HS-27A (cell line): Measurements from ENCODE around the gene BRME1.
A peak's percentile ranks its signal among the peaks of the same experiment; 100 is the strongest.

Source experiments
- DNase-seq: peaks from one replicate; pipeline ENCODE4 v3.0.0-alpha.2; 2012; ENCODE audit warnings: low read depth, missing footprints

The BRME1 gene

DNA sequence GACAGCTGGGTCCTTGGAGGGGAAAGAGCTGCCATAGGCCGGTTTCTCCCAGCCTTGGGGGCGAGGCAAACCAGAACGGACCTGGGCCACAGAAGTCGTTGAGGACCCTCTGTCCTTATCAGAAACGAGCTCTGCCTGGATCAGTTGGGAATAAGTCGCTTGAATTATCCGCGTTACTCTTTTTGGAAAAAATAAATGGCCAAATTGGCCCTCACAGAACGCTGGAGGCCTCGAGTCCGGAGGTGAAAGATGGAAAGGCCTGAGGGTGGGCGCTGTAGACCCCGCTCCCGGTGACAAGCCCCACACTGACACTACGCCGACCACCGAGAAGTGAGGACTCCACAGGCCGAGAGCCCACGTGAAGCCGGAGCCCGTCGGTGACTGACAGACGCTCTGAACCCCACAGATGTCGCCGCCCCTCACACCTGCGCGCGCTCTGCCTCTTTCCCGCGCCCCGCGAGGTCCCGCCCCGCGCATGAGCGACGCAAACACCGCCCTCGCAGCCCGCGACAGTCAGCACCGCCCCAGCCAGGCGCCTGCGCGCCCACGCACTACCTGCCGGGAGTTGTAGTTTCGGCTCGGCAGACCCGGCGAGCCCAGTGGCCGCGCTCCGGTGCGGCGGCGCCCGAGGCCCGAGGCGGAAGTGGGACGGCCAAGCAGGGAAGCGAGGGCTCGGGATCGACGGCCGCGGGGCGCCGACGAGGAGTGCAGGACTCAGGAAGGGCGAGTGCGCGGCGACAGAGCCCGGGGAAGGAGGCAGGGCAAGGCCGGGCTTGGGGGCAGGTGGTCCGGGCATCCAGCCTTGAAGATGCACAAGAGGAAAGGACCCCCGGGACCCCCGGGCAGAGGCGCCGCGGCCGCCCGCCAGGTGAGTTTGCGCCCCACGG is at the start of gene BRME1, which contains the start of gene CC2D1A:
TSS of gene BRME1 (minus strand) at position 484 of the 887 bp plus-strand sequence. CDS start 1,225 bp downstream, outside the sequence.
TSS of gene CC2D1A (plus strand) at position 568 of the 887 bp plus-strand sequence. CDS start at position 809, 241 bp downstream.
- peak; percentile 52 for DNase-seq

GRCh38 chr19:13954185-13954584 is 48.3 kb upstream of the BRME1 start:
- DNase-seq, result no peak

DNA sequence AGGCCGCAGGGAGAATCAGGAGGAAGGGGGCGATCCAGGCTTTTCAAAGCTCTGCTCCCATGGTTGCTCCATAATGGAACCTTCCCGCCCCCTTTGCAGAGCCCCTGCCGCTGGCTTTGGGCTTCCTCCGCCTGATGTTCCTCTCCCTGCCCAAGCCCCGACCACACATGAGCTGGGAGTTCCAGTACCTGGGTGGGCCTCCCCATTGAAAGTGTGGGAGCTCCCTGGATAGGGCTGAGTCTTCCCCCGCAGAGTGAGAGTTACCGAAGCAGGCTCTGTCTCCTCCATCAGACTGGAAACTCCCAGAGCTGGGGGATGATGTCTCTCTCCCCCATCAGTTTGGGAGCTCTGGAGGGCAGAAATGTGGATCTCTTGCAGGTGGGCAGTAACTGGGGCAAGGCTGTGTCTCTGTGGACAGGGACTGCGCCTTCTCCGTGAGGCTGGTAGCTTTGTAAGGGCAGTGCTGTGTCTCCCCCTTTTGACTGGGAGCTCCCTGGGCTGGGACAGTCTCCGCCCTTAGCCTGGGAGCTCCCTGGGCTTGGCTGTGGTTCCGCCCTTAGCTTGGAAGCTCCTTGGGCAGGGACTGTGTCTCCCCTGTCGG is 47.1 kb upstream of the BRME1 start:
- DNase-seq, result no peak

DNA sequence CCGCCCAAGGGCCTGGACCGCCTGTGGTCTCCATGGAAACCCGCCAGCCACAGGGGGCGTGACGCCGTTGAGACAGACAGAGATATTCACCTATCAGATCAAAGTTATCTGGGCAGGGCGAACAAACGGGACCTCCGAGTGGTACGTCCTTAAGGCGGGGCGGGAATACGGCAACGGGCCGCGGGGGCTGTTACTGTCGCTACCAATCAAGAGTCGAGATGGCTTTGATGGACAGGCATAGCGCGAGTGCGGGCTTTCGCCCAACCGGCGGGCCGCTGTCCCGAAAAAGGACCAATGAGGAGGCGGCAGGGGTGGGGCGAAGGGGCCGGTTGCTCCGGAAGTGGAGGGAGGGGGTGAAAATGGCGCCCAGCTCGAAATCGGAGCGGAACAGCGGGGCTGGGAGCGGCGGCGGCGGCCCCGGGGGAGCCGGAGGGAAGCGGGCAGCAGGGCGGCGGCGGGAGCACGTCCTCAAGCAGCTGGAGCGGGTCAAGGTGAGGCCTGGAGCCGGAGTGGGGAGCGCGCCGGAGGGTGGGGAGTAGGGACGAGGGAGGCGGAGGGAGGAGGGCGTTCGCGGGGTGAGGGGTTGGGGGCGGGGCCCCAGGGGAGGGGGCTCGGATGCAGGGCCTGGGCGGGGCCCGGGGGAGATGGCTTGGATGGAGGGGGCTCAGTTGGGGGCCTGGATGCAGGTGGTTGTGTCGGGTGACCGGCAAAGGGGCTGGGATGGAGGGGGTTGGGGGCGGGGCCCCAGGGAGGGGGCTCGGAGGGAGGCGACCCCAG is 46.4 kb upstream of the BRME1 start, which contains the start of gene DCAF15:
TSS of gene DCAF15 (plus strand) at position 356 of the 777 bp plus-strand sequence. CDS start at position 360, 4 bp downstream.
- peak; percentile 97 for DNase-seq

DNA sequence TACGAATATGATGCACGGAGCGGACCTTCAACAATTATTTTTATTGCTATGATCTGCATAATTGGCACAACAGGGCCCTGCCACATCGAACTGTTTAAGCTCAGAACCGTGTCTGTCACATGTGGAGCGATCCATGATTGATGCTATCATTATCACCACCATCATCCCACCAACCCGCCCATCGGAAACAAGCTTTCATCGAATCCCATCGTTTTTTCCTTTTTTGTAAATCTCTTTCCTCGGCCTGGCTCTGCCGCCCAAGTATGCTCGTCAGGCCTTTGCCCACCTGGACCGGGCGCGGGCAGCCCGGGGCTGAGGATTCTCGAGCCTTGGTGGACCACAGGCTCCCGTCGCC is 45.9 kb upstream of the BRME1 start:
- DNase-seq, result no peak

DNA sequence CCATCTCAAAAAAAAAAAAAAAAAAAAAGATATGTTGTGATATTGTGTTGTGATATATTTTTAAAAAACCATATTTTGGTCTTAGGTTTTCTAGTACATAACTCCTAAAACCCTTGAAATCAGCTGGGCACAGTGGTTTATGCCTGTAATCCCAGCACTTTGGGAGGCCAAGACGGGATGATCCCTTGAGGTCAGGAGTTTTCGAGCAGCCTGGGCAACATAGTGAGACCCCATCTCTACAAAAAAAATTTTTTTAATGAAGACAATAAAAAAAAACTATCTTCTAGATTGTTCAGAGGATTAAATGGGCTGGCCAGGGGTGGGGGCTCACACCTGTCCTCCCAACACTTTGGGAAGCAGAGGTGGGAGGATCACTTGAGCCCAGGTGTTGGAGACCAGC is 45.1 kb upstream of the BRME1 start:
- no peak for DNase-seq

- no peak for DNase-seq
These were observed 40.5 kb upstream of the BRME1 start for GRCh38 chr19:13946414-13946813.

- no peak for DNase-seq
These were observed 36.2 kb upstream of the BRME1 start for GRCh38 chr19:13942023-13942684.

DNA sequence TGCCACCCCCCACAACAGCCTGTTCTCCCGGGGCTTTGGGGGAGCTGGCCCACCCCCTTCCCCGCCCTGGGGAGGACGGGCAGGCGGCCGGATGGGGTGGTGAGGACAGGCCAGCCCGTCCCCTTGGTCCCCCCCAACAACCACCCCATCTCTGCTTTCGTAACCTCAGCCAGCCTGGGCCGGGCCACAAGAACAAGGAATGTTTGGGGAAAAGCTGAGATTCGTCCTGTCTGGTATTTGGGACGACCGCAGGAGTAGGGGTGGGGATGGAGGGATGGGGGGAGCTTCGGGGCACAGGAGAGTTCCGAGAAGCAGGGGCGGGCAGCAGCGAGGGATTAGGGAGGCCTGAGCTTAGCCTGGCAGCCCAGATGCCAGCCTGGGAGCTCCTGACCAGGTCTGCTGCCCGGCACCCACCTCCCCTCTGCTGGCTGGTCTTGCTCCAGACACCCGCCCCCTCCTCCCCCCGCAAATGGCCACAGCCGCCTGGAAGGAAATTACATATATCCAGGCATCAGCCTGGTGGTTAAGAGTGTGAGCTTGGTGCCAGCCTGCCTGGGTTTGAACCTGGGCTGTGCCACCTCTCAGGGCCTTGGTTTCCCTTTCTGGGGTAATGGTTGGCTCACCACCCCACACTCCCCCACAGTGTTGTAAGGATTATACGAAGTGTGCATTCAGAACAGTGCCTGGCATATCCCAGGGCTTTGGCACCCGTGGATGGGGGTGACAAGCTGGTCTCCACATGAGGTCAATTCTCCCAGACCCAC is 32.6 kb upstream of the BRME1 start, which contains the start of gene PODNL1:
TSS of gene PODNL1 (minus strand) at position 117 of the 764 bp plus-strand sequence. CDS start 236 bp downstream, outside the sequence.
- DNase-seq, result no peak

DNA sequence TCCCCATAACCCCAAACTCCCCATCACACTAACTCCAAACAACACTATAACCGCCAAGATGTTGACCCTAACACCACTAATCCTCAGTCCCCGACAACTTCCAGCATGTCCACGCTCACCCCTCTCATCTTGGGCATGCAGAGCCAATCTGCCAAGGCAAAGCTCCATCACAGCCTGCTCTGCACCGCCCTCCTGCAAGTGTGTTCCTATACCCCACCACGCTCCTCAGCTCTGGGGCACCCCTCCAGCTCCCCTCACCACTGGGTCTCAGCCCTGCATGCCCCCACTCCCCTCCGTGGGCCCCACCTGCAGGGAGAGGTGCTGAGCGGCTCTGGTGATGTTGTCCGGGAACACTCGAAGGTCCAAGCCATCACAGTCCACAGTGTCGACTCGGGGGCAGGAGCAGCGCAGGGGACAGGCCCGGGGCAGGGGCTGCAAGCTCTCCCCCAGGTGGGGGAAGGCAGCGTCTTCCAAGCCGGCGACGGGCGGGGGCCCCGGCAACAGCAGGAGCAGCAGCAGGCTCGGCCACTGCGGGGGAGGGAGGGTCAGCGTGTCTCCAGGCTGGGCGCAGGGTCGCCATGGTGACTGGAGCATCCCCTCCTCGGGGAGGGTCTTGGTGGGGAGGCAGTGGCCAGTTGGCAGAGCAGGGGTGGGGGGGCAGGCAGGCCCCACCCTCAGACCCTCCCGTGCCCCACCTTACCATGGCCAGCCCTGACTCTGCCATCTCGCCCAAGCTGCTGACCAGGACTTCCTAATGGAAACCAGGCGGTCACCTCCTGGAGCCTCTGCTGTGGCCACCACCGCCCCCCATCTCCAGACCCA is 31.8 kb upstream of the BRME1 start:
- DNase-seq, result no peak

DNA sequence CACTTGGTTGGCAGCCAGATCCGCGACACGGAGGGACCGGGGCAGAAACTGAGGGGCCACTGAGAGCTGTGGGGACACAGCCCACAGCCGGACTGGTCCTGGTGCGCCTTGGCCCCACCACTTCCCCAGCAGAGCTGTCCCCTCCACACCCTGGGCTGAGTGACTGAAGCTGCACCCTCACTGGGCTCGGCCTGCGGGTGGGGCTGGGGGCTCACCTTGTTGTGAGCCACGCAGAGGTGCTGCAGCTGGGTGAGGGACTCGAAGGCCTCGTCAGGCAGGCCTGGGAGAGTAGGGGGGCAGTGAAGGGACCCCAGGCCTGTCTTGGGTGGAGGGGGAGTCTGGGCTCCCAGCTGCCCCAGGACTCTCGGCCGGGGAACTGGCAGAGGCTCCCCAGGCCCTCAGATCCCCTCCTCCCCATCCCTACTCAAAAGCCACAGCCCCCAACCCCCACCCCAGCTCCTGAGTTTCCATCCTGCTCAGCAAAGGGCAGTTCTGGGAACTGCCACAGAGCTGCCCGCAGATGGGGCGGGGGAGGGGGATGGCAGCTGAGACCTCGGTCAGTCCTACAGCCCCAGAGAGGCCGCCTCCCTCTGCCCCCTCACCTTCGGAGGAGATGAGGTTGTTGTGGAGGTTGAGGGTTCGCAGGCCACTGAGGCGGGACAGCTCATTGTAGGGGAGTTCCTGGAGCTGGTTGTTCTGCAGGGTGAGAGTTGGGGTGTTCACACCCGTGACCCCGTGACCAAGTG is 30.0 kb upstream of the BRME1 start:
- DNase-seq, result no peak

DNA sequence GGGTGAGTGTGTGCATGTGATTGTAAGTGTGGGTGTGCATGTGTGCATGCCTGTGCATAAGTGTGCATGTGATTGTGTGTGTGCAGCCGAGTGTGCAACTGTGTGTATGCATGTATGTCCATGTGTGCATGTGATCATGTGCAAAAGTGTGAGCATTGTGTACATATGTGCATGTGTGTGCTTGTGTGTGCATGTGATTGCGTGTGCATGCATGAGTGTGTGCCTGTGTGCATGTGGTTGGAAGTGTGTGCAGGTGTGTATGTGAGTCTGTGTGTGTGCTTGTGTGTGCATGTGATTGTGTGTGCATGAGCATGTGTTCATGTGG is 28.8 kb upstream of the BRME1 start:
- DNase-seq, result no peak

DNA sequence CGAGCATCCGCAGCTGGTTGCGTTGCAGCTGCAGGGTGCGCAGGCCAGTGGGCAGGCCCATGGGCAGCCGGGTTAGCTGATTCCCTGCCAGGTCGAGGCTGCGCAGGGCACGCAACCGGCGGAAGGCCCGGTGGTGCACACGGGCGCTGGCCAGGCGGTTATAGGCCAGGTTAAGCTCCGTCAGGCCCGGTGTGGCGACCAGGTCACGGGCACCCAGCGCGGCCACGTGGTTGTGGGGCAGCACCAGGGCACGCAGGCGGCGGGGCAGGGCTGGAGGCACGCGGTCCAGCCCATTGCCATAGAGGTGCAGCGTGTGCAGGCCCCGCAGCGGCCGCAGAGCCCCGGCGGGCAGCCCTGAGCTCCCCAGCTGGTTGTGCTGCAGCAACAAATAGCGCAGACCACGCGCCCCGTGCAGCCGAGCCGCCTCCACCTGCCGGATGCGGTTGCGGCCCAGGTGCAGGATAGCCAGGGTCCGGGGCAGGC is 27.0 kb upstream of the BRME1 start:
- DNase-seq, result no peak

GRCh38 chr19:13932149-13932637 is 26.3 kb upstream of the BRME1 start:
- no peak for DNase-seq

DNA sequence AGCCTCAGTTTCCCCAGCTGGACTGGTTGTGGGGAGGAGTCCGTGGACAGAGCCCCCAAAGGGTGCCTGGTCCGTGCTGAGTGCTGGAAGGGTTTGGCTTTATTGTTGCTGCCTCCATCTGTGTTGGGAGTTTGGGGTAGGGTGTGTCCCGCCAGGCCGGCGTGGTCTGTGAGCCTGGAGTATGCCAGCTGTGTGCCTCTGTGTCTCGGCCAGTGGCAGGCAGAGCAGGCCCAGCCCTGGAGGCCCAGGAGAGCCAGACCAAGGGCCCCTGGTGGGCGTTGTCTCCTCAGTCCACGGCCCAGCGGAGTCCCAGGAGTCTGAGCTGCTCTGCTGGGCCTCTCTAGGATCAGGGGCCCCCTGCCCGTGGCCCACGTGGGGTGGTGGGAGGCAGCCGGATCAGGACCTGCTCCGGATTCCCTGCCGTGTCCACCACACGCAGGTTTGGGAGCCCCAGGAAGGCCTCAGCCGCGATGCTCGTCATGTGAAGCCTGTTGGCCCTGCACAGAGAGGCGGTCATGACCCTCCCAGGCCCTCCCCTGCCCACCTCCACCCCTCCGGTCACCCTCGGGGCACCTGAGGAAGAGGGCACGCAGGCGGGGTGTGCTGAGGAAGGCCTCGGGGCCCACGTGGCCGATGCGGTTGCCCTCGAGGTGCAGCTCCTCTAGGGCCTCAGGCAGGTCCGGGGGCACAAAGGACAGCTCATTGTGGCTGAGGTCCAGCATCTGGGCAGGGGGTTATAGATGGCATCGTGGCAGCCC is 25.7 kb upstream of the BRME1 start:
- DNase-seq, result no peak

DNA sequence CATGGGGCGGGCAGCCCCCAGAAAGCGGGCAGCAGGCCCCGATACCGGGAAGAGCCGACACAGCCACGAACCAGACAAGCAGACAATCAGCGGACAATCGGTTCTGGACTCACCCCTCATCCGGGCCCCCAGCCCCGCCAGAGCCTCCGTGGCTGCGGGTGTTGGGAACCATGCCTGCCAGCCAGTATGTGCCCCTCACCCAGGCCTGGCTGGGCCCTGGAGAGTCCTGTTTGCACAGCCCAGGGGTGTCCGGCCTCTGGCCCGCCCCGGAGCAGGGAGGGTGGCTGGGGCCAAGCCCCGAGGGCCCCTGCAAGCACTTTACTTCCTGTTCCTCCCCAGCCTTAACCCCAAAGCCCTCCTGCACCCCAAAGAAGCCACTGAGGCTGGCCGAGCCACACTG is 24.5 kb upstream of the BRME1 start:
- no peak for DNase-seq

GRCh38 chr19:13929956-13930355 is 24.0 kb upstream of the BRME1 start:
- no peak for DNase-seq

GRCh38 chr19:13929340-13929739 is 23.4 kb upstream of the BRME1 start:
- DNase-seq, result no peak
